ENCODE data around the gene RBMS1. TPM values are rescaled to one million over a fixed set of nuclear protein-coding genes. Genes with fewer than 3 reads are reported as not detected.
A peak's percentile ranks its signal among the peaks of the same experiment; 100 is the strongest.

The RBMS1 gene
- total and polyA plus RNA-seq, 2 of the 13 experiments (the other 11 are each of a cell fraction or from before 2014, with no cell fraction given): 55.5 to 110 TPM

DNA sequence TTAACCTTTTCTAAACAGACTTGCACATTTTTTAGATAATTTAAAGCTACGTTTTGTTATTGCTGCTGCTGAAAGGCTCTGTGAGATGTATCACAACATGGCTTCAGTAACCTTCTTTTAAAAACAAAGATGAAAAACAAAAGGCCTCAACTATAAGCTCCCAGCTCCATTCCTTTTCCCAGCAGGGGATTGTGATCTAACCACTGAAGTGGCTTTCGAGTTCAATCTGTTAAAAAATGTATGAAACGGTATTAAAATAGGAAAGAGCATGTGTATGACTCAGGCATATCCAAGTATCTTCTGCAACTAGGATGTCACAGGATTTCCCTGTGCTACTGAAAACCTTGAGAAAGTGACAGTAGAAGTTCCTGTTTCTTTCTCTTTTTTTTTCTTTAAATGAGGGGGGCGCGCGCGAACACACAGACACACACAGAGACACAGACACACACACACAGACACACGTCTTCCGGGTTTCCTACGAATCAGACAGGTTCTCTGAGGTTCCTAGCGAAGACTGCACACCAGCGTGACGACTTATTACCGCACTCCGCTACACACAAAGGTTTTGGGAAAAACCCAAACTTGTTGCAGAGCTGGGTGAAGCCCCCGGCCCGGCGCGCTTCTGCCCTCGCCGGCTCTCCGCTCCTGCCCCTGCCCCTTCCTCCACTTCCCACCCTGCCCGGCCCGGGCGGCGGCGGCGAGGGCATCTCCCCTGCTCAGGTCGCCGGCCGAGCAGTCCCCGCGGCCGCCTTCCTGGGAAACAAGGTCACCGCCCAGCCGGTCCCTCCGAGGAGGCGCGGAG lies 86.8 kb downstream of the RBMS1 start (continued):
- TF ChIP-seq, protein P1, sequence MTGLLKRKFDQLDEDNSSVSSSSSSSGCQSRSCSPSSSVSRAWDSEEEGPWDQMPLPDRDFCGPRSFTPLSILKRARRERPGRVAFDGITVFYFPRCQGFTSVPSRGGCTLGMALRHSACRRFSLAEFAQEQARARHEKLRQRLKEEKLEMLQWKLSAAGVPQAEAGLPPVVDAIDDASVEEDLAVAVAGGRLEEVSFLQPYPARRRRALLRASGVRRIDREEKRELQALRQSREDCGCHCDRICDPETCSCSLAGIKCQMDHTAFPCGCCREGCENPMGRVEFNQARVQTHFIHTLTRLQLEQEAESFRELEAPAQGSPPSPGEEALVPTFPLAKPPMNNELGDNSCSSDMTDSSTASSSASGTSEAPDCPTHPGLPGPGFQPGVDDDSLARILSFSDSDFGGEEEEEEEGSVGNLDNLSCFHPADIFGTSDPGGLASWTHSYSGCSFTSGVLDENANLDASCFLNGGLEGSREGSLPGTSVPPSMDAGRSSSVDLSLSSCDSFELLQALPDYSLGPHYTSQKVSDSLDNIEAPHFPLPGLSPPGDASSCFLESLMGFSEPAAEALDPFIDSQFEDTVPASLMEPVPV (CRISPR knock-in tag; IDR thresholded peaks at IDR 0.05): no peak
- 0 out of 2 replicates have a peak, but pooled peaks have one; percentile 7 for TF ChIP-seq ZNF644 (CRISPR knock-in tag; IDR thresholded peaks at IDR 0.05; ENCODE audit: low read depth)
- TF ChIP-seq, protein P2, sequence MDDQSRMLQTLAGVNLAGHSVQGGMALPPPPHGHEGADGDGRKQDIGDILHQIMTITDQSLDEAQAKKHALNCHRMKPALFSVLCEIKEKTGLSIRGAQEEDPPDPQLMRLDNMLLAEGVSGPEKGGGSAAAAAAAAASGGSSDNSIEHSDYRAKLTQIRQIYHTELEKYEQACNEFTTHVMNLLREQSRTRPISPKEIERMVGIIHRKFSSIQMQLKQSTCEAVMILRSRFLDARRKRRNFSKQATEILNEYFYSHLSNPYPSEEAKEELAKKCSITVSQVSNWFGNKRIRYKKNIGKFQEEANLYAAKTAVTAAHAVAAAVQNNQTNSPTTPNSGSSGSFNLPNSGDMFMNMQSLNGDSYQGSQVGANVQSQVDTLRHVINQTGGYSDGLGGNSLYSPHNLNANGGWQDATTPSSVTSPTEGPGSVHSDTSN (CRISPR knock-in tag; IDR thresholded peaks at IDR 0.05; ENCODE audit: borderline replicate concordance): no peak
- TF ChIP-seq NRL (CRISPR knock-in tag; IDR thresholded peaks at IDR 0.05; ENCODE audit: borderline replicate concordance): no peak
- TF ChIP-seq, protein P3, sequence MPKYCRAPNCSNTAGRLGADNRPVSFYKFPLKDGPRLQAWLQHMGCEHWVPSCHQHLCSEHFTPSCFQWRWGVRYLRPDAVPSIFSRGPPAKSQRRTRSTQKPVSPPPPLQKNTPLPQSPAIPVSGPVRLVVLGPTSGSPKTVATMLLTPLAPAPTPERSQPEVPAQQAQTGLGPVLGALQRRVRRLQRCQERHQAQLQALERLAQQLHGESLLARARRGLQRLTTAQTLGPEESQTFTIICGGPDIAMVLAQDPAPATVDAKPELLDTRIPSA (CRISPR knock-in tag; IDR thresholded peaks at IDR 0.05; ENCODE audit: borderline replicate concordance): no peak
- no peak for TF ChIP-seq SNAPC2 (CRISPR knock-in tag; IDR thresholded peaks at IDR 0.05)
- no peak for TF ChIP-seq ISL2 (CRISPR knock-in tag; IDR thresholded peaks at IDR 0.05)
- TF ChIP-seq RFX5 (IDR thresholded peaks at IDR 0.05; ENCODE audit: low read depth, low read length): no peak
- TF ChIP-seq ZBTB42 (CRISPR knock-in tag; IDR thresholded peaks at IDR 0.05): no peak
- peak; percentile 59; the same call in 1 of the 2 replicates for TF ChIP-seq BRD4 (CRISPR knock-in tag; IDR thresholded peaks at IDR 0.05)
- TF ChIP-seq HOXD1 (CRISPR knock-in tag; IDR thresholded peaks at IDR 0.05): 0 out of 2 replicates have a peak, but pooled peaks have one; percentile 45
- TF ChIP-seq ZNF382 (CRISPR knock-in tag; IDR thresholded peaks at IDR 0.05; ENCODE audit: borderline replicate concordance): no peak
- no peak for TF ChIP-seq TMF1 (CRISPR knock-in tag; IDR thresholded peaks at IDR 0.05; ENCODE audit: low read depth)
- TF ChIP-seq ZNF83 (CRISPR knock-in tag; IDR thresholded peaks at IDR 0.05; ENCODE audit: borderline replicate concordance): no peak
- no peak for TF ChIP-seq DPF2 (CRISPR knock-in tag; IDR thresholded peaks at IDR 0.05; ENCODE audit: borderline replicate concordance, low read depth)
- TF ChIP-seq KLF16 (CRISPR knock-in tag; IDR thresholded peaks at IDR 0.05): 0 out of 4 replicates have a peak, but pooled peaks of 1 of the 2 experiments have one; percentile 41
- TF ChIP-seq, protein P4, sequence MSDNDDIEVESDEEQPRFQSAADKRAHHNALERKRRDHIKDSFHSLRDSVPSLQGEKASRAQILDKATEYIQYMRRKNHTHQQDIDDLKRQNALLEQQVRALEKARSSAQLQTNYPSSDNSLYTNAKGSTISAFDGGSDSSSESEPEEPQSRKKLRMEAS (IDR thresholded peaks at IDR 0.05): no peak
- TF ChIP-seq SSRP1 (CRISPR knock-in tag; IDR thresholded peaks at IDR 0.05): no peak
- no peak for TF ChIP-seq TCF12 (IDR thresholded peaks at IDR 0.05)
- TF ChIP-seq TCF12 (CRISPR knock-in tag; IDR thresholded peaks at IDR 0.05): no peak
- no peak for TF ChIP-seq RNF2 (conservative IDR thresholded peaks at IDR 0.05; ENCODE audit: low read depth)
- no peak for TF ChIP-seq GTF2F1 (IDR thresholded peaks at IDR 0.05; ENCODE audit: low read length)
- no peak for TF ChIP-seq ZNF792 (CRISPR knock-in tag; IDR thresholded peaks at IDR 0.05)
- no peak for TF ChIP-seq HOXA9 (CRISPR knock-in tag; IDR thresholded peaks at IDR 0.05; ENCODE audit: borderline replicate concordance)
- TF ChIP-seq, protein P5, sequence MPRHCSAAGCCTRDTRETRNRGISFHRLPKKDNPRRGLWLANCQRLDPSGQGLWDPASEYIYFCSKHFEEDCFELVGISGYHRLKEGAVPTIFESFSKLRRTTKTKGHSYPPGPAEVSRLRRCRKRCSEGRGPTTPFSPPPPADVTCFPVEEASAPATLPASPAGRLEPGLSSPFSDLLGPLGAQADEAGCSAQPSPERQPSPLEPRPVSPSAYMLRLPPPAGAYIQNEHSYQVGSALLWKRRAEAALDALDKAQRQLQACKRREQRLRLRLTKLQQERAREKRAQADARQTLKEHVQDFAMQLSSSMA (CRISPR knock-in tag; IDR thresholded peaks at IDR 0.05): no peak
- TF ChIP-seq, protein P6, sequence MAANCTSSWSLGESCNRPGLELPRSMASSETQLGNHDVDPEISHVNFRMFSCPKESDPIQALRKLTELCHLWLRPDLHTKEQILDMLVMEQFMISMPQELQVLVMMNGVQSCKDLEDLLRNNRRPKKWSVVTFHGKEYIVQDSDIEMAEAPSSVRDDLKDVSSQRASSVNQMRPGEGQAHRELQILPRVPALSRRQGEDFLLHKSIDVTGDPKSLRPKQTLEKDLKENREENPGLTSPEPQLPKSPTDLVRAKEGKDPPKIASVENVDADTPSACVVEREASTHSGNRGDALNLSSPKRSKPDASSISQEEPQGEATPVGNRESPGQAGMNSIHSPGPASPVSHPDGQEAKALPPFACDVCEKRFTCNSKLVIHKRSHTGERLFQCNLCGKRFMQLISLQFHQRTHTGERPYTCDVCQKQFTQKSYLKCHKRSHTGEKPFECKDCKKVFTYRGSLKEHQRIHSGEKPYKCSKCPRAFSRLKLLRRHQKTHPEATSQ (CRISPR knock-in tag; IDR thresholded peaks at IDR 0.05; ENCODE audit: borderline replicate concordance): no peak

Measured in HepG2 (cell line).